Smooth muscle cell (in vitro differentiated cells): Measurements from ENCODE around the gene USP24. TPM values are rescaled to one million over a fixed set of nuclear protein-coding genes. Genes with fewer than 3 reads are reported as not detected.

ENCODE experiments used
- DNase-seq: peaks from one replicate; lab custom pipeline; 2025; ENCODE audit not compliant: unreplicated experiment; lab: John Stamatoyannopoulos, UW
- H2AFZ ChIP-seq: fragments of 200-600 bp; sonication (generic); 2 replicates; pipeline ENCODE4 v1.6.0; 2016; ENCODE audit warnings: antibody characterized with exemption, low read depth, mild to moderate bottlenecking
- H3F3A ChIP-seq: fragments of 200-600 bp; sonication (generic); 2 replicates; pipeline ENCODE4 v1.6.0; 2017; ENCODE audit warnings: antibody characterized with exemption, low read depth
- H3K27ac ChIP-seq: fragments of 200-600 bp; sonication (generic); 2 replicates; pipeline ENCODE4 v1.5.1; 2016; ENCODE audit warnings: low read depth, mild to moderate bottlenecking
- H3K27me3 ChIP-seq: fragments of 200-600 bp; sonication (generic); 2 replicates; pipeline ENCODE4 v1.6.1; 2016; ENCODE audit warnings: low read depth, mild to moderate bottlenecking
- H3K36me3 ChIP-seq: fragments of 200-600 bp; sonication (generic); 2 replicates; pipeline ENCODE4 v1.5.1; 2016; ENCODE audit warnings: low read depth
- H3K4me1 ChIP-seq: fragments of 200-600 bp; sonication (generic); 2 replicates; pipeline ENCODE4 v1.5.1; 2016; ENCODE audit warnings: low read depth
- H3K4me2 ChIP-seq: fragments of 200-600 bp; sonication (generic); 2 replicates; pipeline ENCODE4 v1.6.0; 2016; ENCODE audit warnings: mild to moderate bottlenecking
- H3K4me3 ChIP-seq: fragments of 200-600 bp; sonication (generic); 2 replicates; pipeline ENCODE4 v1.5.1; 2016; ENCODE audit warnings: mild to moderate bottlenecking
- H3K79me2 ChIP-seq: fragments of 200-600 bp; sonication (generic); 2 replicates; pipeline ENCODE4 v1.6.0; 2016; ENCODE audit warnings: low read depth, mild to moderate bottlenecking
- H3K9ac ChIP-seq: fragments of 200-600 bp; sonication (generic); 2 replicates; pipeline ENCODE4 v1.6.0; 2016; ENCODE audit warnings: low read depth
- H3K9me3 ChIP-seq: fragments of 200-600 bp; sonication (generic); replicated peaks from 2 replicates; pipeline ENCODE4 v1.5.1; 2016; ENCODE audit warnings: low read depth
- H4K20me1 ChIP-seq: fragments of 200-600 bp; sonication (generic); 2 replicates; pipeline ENCODE4 v1.6.0; 2016; ENCODE audit warnings: low read depth
- CTCF ChIP-seq: fragments of 200-600 bp; sonication (generic); IDR thresholded peaks from 2 replicates; pipeline ENCODE4 v1.5.1; 2017; ENCODE audit warnings: borderline replicate concordance, mild to moderate bottlenecking, antibody characterized with exemption; ENCODE audit not compliant: insufficient read depth, poor library complexity, severe bottlenecking
- WGBS: methylation state at CpG from one replicate; pipeline ENCODE4 v1.1.7; 2016; ENCODE audit warnings: low lambda C conversion rate; 5-methylcytosine and 5-hydroxymethylcytosine counted together
- polyA plus RNA-seq: library from polyadenylated mRNA; unstranded; fragments of >200 nt; fragmentation: Nextera tagmentation; extraction: Ambion mirVana; gene quantifications from 2 replicates; pipeline ENCODE4 v1.2.1, GENCODE V29; 2016
- total RNA-seq: library from RNA; depleted of rRNA; stranded (reverse); fragments of >200 nt; gene quantifications from 2 replicates; pipeline ENCODE4 v1.2.3, GENCODE V29; 2014

USP24 gene
- total and polyA plus RNA-seq, 2 experiments from 2014 or later = 3.6 to 25.9 TPM

GRCh38 chr1:55089683-55090082, 125.5 kb downstream of the USP24 start:
- 45% methylated on average over 2 of the region's 2 CpGs for WGBS
- Histone ChIP-seq H3K79me2 (no peaks in the 10 kb centered on the region), H3K4me3 (no peak overlapping the region), H3K9me3 (no peaks in the 10 kb centered on the region), H3K4me2 (no peak overlapping the region), H3K36me3 (no peaks in the 10 kb centered on the region), H3K27ac (no peak overlapping the region), H3F3A (no peaks in the 10 kb centered on the region), H4K20me1 (no peaks in the 10 kb centered on the region), H3K4me1 (no peaks in the 10 kb centered on the region), H2AFZ (no peak overlapping the region), H3K27me3 (no peaks in the 10 kb centered on the region), H3K9ac (no peak overlapping the region)
- no peak for TF ChIP-seq CTCF
- no peak for DNase-seq

GRCh38 chr1:55088413-55088812, 126.8 kb downstream of the USP24 start:
- TF ChIP-seq CTCF = no peak
- no peak for DNase-seq
- Histone ChIP-seq H4K20me1 (no peaks in the 10 kb centered on the region), H3K4me2 (no peak overlapping the region), H3K27ac (no peak overlapping the region), H3K9me3 (no peaks in the 10 kb centered on the region), H3K36me3 (no peaks in the 10 kb centered on the region), H3K9ac (no peak overlapping the region), H2AFZ (no peak overlapping the region), H3K27me3 (no peaks in the 10 kb centered on the region), H3K4me1 (no peaks in the 10 kb centered on the region), H3F3A (no peaks in the 10 kb centered on the region), H3K79me2 (no peaks in the 10 kb centered on the region), H3K4me3 (no peak overlapping the region)
- 96% methylated on average over 4 of the region's 4 CpGs for WGBS

GRCh38 chr1:55087439-55087838, 127.7 kb downstream of the USP24 start:
- Histone ChIP-seq H3K4me3 (no peak overlapping the region), H2AFZ (no peak overlapping the region), H3K4me1 (no peaks in the 10 kb centered on the region), H3F3A (peaks cover 3% of the 10 kb centered on the region), H3K4me2 (no peak overlapping the region), H4K20me1 (no peaks in the 10 kb centered on the region), H3K79me2 (no peaks in the 10 kb centered on the region), H3K9me3 (no peaks in the 10 kb centered on the region), H3K27ac (no peak overlapping the region), H3K9ac (no peak overlapping the region), H3K36me3 (no peaks in the 10 kb centered on the region), H3K27me3 (no peaks in the 10 kb centered on the region)
- no peak for DNase-seq
- WGBS = 95% methylated on average over 3 of the region's 3 CpGs
- TF ChIP-seq CTCF = no peak

- H3K79me2 ChIP-seq = no peaks in the 10 kb centered on the region
- no peak overlapping the region for H2AFZ ChIP-seq
- DNase-seq = no peak
- no peak overlapping the region for H3K4me3 ChIP-seq
- no peaks in the 10 kb centered on the region for H3K27me3 ChIP-seq
- H3K9ac ChIP-seq = no peak overlapping the region
- TF ChIP-seq CTCF = no peak
- no peaks in the 10 kb centered on the region for H3K36me3 ChIP-seq
- 95% methylated on average over 7 of the region's 7 CpGs for WGBS
- H3K27ac ChIP-seq = no peak overlapping the region
- peaks cover 8% of the 10 kb centered on the region for H3F3A ChIP-seq
- H3K4me1 ChIP-seq = no peaks in the 10 kb centered on the region
- no peaks in the 10 kb centered on the region for H4K20me1 ChIP-seq
- H3K4me2 ChIP-seq = no peak overlapping the region
- no peaks in the 10 kb centered on the region for H3K9me3 ChIP-seq
Measured at GRCh38 chr1:55084257-55084656, 130.9 kb downstream of the USP24 start.
